GM19455 (cell line): ENCODE measurements around the gene ATXN7L3.
A peak's percentile ranks its signal among the peaks of the same experiment; 100 is the strongest.

Experiments
- ATAC-seq: cut with Tn5 transposase; IDR thresholded peaks from one replicate; pipeline ENCODE4 v1.9.1; 2021; ENCODE audit not compliant: unreplicated experiment

ATXN7L3 gene

DNA sequence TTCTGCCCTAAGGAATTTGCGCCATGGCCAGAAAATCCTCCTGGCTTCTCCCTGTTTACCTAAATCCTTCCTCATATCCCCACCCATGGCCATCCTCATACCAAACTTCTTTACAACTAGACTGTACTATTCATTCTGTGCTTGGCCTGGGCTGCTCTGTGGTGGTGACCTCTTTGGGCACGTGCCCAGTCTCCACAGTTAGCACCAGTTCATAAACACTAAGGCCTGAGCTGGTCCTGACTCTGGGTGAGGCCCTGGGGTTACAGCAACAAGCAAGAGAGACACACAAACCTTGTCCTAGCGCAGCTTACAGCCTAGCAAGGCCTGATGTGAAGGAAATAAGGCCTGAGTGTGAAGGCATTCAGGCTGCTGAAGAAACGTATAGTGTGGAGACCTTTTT lies 3.1 kb upstream of the ATXN7L3 start:
- no peak for ATAC-seq

DNA sequence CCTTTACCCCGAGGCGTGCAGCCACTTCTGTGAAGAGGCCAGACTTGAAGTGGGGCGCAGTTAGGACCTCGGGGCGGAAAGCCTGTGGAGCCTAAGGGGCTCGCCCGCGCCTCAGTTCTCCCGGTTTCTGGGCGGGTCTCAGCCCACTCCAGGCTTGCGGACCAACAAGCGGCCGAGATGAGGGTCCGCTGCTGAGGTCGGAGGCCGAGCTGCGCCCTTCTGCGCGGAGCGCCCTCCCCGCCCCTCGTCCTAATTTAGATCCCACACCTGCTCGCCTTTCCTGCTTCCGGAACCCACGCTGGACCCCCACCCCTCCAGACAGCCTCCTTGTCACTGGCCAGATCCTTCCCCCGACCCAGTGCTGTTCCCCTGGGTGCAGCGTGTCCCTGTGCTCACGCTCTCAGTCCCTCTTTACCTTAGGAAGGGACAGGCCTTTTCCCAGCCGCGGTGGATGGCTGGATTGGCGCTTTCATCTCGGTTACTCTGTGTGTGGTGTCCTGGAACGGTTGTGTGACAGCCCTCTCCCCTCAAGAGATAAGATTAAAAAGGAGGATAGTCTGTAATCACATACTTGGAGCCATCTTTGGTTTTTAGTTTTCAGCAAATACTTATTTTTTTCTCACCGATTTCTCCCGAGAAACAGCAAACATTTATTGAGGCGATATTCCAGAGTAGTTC lies 933 bp upstream of the ATXN7L3 start:
- ATAC-seq: peak; percentile 12

DNA sequence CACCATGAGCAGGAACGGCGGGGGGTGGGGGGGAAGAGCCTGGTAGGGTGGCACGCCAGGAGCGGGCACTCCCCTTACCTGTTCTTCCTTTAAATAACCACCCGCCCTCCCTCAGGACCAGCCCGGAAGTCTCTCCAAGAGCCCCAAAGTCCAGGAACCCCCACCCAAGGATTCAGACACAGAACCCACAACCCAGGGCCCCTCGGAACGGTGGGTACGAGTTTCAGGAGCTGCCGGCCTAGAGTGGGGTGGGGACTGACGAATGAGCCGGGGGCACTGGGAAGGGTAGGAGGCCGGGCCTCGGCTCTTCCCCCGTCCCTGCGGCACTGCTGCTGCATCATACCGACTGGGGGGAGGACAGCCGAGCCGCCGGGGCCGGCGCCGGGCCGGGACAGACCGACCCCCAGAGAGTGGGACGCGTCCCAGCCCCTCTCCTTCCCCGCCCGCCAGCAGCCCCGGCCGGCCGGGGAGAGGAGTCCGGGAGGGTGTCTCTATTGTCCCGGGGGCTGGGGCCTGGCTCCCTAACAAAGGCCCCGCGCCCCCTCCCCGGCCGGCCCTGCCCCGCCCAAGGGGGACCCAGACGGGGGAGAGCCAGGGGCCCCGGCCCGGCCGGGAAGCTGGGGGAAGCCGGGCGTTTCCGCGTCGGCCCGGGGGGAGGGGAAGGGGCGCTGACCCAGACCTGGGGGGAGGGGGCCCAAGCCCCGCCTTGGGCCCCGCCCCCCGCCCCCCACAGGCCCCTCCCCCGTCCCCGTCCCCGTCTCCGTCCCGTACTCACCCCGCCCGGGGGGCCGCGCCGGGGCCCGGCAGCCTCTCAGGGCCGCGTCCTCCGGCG lies 747 bp downstream of the ATXN7L3 start:
- peak; percentile 22 for ATAC-seq

GRCh38 chr17:44197980-44198720 lies 1.5 kb downstream of the ATXN7L3 start:
- no peak for ATAC-seq

DNA sequence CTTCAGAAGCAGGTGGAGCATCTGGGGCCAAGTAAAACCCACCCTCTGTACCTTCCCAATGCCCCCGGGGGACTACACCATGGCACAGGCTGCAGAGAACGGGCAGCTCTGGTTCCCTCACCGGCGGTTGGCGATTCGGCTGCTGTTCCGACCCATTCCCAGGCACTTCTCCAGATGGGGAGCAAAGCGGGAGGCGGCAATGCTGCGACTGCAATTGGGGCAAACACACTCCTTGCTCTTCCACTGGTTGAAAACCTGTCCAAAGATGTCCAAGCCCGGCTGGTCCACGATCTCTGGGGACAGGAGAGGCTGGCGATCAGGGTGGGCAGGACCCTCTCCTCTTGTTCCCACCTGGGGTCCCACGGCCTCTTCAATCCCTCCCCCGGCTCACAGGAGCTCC lies 2.6 kb downstream of the ATXN7L3 start:
- ATAC-seq: no peak

DNA sequence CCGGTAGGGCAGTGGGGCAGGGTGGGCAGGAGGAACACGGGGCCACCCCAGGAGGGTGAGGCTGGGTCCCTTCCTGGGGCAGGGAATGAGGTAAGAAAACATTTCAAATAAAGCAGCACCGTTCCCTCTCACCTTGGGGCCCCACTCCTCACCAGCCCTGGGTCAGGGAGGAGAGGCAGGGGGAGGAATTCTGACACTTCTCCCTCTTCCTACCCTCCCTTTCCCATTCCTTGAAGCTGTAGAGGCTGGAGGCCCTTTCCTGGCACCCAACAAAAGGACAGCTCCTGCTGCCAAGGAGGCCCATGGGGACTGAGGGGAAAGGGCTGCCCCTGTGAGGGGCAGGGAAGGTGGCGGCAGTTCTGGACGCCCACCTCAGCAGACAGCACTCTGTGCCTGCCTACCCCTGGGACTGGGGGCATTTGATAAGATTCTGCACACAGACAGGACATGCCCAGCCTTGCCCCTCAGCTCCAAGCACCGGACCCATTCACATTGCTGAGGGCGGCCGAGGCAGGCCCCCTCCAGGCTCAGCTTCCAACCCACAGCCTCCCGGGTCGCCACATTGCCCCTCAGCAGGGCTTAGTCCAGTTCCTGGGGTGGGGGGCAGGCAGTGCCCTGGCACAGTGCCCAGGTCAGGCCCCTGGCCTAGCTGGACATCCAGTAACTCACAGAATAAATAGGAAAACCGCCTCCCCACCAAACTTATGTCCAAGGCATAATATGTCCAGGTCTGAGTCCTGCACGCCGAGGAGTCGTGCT lies 6.2 kb downstream of the ATXN7L3 start:
- ATAC-seq: no peak

DNA sequence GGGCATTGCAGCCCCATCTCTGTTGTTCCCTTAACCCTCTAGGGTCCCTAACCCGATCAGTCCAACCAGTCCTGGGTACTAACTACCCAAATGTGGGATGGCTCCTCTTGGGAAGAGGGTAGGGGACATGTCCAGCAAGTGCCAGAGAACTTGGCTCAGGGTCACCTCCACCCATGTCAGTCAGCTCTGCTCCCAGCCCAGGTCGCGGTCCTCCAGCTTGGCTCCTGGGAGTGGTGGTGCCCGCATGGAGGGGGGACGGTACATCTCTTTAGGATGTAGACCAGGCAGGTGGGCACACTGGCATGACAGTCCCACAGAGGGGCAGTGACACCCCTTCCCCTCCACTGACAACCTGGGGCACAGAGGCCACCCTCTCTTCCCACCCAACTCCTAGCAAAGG lies 6.9 kb downstream of the ATXN7L3 start:
- ATAC-seq: no peak

DNA sequence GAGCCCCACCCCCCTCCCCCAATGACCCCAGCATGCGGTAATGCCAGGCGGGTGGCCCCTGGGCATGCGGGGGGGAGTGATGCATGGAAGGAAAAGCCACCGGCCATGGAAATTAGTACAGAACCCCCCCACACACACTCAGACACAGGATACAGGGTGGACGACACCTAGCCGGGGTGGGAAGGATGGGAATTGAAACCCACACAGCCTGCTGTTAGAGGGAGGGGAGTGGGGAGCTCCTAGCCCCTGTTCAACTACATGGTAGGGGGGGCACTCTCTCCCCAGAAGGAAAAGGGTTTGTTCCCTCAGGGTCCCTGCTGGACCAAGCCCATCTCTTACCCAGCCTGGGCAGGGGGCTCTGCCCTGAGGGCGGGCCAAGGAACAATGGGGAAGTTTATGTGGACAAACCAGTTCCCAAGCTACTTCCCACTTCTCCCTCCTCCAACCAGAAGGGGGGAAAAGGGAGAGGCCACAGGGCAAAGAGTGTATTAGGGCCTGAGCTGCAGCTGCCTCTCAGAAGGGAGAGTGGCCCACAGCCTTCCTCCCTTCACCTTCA lies 7.7 kb downstream of the ATXN7L3 start:
- no peak for ATAC-seq

GRCh38 chr17:44191369-44191768 lies 8.3 kb downstream of the ATXN7L3 start:
- ATAC-seq: no peak

DNA sequence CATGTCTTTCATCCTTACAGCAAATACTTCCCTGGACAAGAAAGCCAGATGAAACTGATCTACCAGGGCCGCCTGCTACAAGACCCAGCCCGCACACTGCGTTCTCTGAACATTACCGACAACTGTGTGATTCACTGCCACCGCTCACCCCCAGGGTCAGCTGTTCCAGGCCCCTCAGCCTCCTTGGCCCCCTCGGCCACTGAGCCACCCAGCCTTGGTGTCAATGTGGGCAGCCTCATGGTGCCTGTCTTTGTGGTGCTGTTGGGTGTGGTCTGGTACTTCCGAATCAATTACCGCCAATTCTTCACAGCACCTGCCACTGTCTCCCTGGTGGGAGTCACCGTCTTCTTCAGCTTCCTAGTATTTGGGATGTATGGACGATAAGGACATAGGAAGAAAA lies 9.2 kb downstream of the ATXN7L3 start:
- no peak for ATAC-seq

GRCh38 chr17:44188576-44189403 lies 10.9 kb downstream of the ATXN7L3 start:
- ATAC-seq: no peak

GRCh38 chr17:44187131-44187899 lies 12.4 kb downstream of the ATXN7L3 start:
- peak; percentile 42 for ATAC-seq

DNA sequence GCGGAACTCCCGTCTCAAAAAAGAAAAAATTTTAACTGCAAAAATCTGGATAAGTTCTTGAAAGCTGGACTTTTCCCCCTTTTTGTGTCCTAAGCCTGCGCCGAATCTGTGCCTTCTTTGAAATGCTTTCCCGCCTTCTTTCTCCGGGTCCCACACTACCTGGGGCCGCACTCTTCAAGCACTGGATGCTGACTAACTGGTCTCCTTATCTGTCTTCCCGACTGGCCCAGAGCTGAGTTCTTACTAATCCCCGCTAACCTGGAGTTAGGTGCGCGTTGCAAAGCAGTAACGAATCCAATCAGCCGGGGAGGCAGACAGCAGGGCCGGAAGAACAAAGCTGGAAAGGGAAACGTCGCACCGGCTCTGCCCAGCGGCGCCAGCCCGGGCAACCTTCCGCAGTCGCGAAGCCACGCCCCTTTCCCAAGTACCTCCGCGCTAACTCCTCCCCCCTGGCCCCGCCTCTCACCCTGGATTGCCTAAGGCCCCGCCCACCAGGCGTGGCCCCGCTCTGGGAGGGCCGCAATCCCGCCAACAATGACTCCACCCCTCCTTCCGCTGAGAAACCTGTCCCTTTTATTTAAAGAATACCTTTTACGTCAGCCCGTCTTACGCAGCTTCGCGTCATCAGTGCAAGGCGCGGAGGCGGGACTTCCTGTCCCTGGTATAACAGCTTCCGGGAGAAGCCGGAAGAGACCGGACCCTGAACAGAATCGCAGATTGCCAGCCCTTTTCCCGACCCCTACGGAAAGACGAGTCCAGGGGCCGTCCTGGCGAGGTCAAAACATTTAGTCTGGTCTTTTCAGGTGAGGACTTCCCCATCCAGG lies 13.2 kb downstream of the ATXN7L3 start, which contains the start of gene TMUB2:
TSS of gene TMUB2 (plus strand) at position 666 of the 824 bp plus-strand sequence. CDS start 737 bp downstream, outside the sequence.
- peak; percentile 81 for ATAC-seq

- ATAC-seq: no peak
Measured at GRCh38 chr17:44184212-44184810, 15.4 kb downstream of the ATXN7L3 start.

DNA sequence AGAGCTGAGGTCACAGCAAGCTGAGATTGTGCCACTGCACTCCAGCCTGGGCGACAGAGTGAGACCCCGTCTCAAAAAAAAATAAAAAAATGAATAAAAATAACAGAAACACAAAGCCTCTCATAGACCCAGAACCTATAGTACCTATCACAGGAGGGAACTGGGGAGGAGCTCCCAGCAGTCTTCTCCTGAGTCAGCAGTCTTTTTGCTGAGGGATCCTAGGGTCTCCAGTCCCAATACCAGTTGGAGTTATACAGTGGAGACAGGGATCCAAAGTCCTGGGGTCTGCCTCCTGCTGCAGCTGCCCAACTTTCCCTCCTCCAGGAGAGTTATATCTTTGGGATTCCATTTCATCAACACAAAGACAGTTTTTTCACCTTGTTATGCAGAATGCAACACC lies 16.7 kb downstream of the ATXN7L3 start:
- ATAC-seq: no peak

DNA sequence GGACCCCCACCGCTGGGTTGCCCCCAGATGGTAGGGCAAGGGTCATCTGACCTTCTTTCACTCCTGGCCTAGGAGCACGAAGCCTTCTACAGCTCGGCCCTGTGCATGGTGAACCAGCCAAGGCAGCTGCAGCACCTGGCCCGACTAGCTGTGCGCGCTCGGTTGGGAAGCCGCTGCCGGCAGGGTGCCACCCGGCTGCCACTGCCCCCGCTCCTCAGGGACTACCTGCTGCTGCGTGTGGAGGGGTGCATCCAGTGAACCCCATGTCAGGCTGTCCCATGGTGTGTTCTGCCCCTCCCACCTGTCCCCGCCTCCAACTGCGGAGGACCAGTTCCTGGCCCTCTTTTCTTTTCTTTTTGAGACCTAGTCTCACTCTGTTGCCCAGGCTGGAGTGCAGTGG lies 21.6 kb downstream of the ATXN7L3 start:
- ATAC-seq: no peak

DNA sequence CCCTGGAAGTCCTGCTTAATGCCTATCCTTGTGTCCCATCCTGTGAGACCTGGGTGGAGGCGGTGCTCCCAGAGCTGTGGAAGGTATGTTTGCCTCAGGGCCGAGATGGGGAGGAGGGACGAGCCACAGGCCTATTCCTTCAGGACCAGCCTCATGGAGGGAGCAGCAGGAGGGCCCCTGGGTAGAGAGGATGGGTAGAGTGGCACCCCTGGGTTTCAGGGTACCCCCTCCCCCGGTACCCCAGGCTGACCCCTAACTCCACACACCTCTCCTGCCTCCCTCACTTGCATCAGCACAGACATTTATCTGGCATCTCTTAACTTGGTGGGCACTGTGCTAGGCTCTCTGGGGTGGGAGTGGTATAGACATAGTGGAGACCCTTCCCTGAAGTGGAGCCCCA lies 22.0 kb downstream of the ATXN7L3 start:
- ATAC-seq: no peak
